HS-5 (cell line): ENCODE measurements around the gene ICE1.
"Not testable (repeated sequence)": the region's sequence is repeated elsewhere in the genome, so short reads cannot be mapped to it uniquely, and the experiment has no call there.

Experiments used
- DNase-seq: peaks from one replicate; pipeline ENCODE4 v3.0.0-alpha.2; 2012; ENCODE audit warnings: low read depth

Gene ICE1

DNA sequence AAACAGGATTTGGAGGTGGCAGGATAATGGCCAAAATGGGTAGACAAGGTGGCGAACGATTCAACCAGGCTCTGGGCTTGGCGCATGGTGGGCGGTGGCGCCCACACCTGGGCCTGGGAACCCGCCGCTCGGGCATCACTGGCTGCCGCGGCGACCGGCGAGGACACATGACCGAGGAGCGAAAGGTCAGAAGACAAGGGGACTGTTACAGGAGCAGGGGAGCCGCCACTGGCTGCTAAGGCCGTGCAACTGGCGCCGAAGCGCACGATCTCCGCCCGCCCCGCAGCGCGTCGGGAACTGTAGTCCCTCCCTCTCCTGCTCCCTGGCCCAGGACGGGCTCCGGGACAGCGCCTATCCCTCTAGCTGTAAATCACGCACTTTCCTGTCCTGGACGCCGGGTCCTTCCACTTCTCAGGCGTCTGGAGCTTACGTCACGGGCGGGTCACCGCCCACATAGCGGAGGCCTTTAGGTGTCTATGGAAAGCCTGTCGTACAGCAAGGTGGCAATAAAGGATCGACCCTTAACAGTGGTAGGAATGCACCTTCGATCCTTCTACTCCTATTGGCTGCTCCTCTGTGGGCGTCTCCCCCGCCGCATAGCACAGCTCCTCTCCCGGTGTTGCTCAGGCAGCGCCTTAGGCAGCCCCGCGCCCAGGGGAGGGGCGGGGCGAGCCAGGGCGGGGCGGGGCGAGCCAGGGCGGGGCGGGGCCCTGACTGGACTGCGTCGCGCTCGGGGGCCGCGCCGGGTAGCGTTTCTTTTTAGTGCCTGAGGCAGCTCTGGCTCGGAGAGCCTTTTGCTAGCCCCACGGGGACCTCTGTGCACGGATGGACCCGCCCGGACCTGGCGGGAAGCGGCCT lies at the start of gene ICE1:
Gene ICE1, plus strand, starts transcription at position 717 of the 858 bp plus-strand sequence. CDS start 239 bp downstream, outside the sequence.
- peak; percentile 98 for DNase-seq

DNA sequence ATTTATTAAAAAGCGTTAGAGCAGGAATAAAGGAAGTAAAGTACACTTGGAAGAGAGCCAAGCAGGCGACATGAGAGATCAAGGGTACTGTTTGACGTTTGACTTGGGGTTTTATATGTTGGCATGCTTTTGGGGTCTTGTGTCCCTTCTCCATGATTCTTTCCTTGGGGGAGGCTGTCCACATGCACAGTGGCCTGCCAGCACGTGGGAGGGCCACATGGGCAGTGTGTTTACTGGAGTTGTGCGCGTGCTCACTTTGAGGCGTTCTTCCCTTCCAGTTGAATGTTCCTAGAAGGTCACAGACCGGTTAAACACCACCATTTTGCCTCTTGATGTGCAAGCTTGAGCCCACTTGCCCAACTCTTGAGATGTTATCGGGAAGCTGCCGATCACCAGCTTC lies 49.5 kb upstream of the ICE1 start:
- DNase-seq, result no peak

DNA sequence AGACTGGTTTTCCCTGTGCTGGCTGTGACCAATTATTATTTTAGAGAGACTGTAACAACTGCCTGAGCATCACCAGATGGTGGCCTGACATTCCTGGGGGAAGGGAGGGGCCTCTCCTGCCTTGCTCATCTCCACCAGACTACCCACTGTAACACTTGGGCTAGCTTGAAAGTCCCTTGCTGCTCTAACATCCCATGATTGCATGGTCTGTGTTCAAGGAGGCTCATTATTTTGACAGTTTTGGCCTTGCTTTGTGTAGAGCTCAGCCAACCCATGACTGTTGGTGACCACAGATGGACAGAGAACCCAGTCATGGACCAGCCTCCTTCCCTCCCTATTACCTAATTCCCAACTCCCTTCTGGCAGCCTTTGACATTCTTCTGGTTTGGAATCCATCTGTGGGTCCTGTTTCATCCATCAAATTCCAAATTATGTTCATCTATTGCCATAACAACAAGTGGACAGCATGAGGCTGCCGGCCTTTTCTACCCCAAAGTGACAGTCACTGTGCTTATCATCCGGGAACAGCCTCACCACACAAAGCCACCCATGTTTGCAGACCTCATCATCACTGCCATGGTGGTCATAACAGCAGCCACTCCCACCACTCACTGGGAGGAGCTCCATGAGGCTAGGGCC lies 49.0 kb upstream of the ICE1 start:
- no peak for DNase-seq

GRCh38 chr5:5374009-5374715 lies 48.3 kb upstream of the ICE1 start:
- peak; percentile 28 for DNase-seq

- no peak for DNase-seq
Observed at GRCh38 chr5:5377780-5378179, 44.7 kb upstream of the ICE1 start.

GRCh38 chr5:5378531-5378930 lies 43.9 kb upstream of the ICE1 start:
- DNase-seq, result no peak

DNA sequence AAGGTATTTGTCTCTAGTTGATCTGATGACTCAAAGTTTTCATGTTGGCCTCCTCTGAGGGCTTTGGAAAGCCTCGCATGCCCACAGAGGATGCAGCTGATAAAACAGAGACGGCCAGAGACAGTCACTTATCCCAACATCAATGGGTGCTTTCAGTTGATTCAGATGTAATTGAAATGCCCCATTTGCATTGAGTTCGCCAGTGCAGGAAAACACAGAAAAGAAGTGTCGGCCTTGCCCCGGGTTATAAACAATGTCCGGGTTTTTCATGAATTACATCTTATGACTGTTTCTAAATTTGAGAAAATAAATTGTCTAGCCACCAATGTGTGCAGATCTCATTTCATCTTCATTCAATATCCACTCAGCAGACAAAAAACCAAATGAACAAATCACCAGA lies 42.2 kb upstream of the ICE1 start:
- DNase-seq, result no peak

GRCh38 chr5:5381310-5381913 lies 41.1 kb upstream of the ICE1 start:
- DNase-seq, result no peak

GRCh38 chr5:5383461-5383860 lies 39.0 kb upstream of the ICE1 start:
- no peak for DNase-seq

DNA sequence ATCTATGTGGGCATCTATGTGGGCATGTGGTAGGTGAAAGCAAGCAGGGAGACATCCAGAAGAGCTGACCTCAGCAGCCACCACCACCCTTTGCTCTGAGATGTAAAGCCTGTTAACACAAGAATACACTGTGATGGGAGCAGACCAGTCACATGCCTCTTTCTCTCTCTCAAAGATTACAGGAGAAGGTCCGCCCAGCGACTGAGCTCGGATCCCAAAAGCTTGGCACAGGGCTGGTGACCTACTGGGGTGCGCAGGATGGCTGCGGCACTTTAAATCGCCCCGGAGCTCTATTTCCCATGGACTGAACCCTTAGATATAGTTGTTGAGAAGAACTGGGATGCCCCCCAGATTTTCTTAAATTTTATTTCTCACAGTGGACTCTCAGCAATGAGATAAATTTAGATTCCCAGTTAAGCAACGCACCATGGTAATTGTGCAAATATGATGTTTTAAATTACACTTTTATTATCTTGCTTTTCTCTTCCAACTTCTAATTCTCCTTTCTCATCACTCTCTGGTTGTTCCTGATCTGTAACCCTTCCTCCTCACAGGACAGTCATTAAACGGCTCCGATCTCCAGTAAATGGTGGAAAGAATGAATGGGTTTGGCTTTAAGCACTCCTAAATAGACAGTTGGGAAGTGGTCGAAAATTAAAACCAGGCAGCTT lies 37.7 kb upstream of the ICE1 start:
- DNase-seq, result no peak

DNA sequence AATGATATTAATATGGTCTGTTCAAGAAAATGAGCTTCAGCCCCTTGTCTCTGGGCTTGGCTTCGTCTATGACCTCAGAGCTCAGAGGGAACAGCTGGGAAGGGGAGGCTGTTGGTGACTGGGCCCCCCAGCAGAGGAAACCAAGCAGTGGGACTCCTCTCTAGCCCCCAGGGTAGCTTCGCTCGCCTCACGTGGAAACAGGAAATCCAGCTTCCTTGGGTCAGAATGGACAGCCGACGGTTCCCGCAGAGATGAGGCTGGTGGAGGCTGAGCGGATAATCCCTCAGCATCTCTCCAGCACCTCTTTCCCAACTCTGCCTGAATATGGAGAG lies 37.2 kb upstream of the ICE1 start:
- DNase-seq, result no peak

DNA sequence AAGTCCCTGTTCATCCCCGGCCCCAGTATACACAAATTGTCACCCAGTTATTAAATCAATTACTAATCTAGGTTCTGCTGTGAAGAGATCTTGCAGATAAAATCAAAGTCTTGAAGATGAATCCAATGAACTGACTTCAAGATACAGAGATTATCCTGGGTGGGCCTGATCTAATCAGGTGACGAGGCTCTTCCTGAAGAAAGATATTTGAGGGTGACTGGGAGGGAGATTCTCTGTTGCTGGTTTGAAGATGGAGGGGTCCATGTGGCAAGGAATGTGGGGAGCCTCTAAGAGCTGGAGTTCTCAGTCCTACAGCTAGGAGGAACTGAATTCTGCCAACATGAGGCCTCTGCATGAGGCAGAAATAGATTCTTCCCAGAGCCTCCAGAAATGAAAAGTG lies 36.1 kb upstream of the ICE1 start:
- no peak for DNase-seq

DNA sequence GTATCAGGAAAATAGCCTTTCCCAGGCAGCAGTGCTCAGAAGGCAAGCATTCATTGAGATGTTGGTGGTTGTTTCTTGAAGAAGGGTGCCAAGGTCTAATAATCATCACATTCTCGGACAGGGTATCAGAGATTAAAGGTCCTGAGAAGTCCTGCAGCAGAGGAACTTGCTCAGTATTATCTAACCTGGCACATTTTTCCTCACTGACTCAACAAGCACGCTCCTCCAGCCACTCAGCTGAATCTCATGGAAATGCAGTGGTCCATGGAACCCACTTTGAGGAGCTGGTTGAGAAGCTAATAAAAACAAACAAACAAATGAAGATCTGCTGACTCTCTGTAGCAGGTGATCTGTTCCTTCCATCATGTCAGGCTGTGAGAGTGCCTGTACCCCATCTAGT lies 35.3 kb upstream of the ICE1 start:
- no peak for DNase-seq

- DNase-seq, result no peak
Observed at GRCh38 chr5:5387777-5388176, 34.7 kb upstream of the ICE1 start.

DNA sequence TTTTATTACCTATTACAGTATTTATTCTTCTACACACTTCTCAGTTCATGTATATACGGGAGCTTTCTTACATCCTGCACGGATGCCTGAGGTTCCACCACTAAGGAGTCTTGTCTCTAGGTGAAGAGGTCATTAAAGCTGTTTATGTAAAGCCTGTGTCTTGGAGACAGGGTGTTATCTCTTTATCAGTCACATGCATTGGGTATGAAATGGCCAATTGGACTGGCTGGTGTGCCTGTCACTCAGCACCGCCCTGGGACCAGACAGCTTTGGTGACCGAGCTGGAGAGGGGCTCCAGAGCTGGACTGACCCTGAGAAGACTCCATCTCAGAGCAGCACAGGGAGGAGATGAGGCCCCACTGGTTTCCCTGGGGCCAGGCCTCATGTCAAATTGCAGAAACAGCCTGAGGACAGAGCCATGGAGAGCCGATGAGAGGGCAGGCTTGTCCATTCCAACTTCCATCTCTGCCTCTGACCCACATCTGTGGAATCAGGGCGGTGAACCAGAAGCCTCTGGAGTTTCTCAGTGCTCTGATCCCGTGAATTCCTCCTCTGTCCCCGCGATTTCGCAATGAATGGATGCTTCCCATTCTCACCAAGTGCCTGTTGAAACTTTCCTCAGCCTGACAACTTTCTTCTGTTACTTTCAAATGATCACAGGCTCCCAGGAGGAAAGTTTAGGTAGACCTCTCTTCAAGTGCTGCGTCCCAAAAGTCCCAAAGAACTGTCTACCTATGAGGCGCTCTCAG lies 32.2 kb upstream of the ICE1 start:
- DNase-seq, result not testable (repeated sequence)

DNA sequence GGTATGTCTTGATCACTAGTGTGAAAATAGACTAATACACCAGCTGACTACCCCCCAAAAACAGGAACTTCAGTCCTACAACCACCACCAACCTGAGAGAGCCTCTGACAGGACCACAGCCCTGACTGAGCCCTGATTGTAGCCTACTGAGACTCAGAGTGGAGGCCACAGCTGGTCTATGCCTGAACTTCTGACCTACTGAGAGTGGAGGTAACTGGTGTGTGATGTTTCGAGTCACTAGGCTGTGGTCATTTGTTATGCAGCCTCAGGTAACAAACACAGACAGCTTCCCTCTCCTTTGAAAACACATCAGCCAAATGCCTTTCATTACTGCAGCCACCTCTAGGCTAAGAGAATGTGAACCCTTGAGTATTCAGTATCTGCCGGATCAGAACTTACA lies 30.0 kb upstream of the ICE1 start:
- DNase-seq, result not testable (repeated sequence)

- not testable (repeated sequence) for DNase-seq
Observed at GRCh38 chr5:5394384-5394986, 28.0 kb upstream of the ICE1 start.

DNA sequence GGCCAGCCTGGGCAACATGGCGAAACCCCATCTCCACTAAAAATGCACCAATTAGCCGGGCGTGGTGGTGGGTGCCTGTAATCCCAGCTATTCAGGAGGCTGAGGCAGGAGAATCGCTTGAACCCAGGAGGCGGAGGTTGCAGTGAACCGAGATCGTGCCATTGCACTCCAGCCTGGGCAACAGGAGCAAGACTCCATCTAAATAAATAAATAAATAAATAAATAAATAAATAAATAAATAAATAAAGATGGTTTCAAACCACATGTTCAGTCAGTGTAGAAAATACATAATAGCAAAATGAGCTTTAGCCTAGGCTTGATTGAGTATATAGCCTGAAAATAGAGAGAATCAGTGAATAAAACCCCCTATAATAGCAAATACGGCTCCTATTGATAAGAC lies 27.4 kb upstream of the ICE1 start:
- DNase-seq, result not testable (repeated sequence)

DNA sequence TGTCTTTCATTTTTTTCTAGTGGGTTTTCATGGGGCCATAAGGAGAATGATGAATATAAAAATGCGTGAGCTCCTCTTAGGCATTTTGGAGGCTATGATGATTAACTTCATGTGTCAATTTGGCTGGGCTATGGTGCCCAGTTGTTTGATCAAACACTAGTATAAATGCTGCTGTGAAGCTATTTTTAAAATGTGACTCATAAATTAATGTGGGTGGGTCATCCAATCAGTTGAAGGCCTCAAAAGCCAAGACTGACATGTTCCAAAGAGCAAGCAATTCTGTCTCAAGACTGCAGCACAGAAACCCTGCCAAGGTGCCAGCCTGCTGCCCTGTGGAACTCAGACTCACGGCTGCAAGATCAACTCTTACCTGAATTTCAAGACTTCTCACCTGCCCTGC lies 24.4 kb upstream of the ICE1 start:
- DNase-seq, result no peak

GRCh38 chr5:5401095-5401494 lies 21.4 kb upstream of the ICE1 start:
- DNase-seq, result no peak

GRCh38 chr5:5403741-5404140 lies 18.7 kb upstream of the ICE1 start:
- no peak for DNase-seq
